ENCODE results near the gene BPIFB4.

Gene BPIFB4

DNA sequence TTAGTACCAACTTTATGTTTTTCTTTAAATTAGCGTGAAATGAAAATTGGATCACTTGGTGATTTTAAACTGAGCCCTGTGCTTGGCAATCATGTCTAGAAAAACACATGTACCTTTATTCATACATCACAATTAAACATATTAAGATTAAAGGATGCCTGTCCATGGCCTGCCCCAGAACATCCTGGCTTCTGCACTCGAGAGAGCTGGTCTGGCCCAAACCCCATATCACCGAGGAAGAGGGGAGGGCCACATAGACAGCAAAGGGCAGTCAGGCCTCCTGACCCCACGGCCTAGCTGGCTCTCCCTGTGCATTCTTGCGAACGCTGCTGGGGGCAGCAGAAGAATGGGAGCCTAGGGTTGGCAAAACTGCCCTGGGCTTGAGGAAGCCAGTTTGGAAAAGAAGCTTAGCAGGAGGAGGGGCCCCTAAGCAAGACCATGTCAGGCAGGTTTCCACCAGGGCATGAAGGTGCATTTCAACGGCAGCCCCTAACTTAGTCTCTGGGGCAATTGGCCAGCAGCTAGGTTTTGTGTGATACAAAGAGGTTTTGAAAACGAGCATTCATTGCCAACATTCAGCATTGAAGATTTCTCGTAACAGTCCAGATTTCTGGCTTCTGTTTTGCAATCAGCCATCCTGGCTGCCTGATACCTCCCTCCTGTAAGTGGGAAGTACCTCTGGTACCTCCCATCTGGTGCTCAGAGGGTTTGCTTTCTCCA is 17.2 kb upstream of the BPIFB4 start:
- DNase-seq = no peak

DNA sequence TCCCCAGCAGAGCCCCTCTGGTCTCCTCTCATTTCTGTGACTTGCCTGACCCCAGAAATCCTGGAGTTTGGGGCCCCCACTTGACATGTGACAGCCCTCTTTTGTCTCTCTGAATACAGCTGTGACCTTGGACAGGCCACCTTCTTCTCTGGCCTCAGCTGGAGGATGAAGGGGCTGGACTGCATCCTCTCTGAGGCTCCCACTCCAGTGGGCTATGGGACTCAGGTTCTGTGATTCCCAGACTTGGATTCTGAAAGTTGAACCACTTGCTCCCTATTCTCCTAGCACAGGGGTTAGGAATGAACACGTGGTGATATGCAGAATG is 16.7 kb upstream of the BPIFB4 start:
- no peak for DNase-seq

DNA sequence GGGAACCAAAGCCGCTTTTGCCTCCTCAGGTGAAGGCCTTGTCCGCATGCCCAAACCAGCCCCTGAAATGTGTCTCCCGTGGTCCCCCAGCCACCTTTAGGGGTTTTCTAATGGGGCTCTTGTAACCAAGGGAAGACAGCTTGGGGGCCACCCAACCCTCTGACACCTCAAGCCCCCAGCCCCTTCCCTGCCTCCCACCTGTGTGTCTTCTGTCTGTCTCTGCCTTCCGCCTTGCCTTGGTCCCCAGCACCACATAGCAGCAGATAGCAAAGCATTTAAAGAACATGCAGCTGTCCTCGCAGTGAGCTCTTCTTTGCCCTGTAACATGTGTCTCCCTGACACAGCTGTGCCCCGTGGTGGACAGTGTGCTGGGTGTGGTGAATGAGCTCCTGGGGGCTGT is 16.2 kb upstream of the BPIFB4 start:
- no peak for DNase-seq

DNA sequence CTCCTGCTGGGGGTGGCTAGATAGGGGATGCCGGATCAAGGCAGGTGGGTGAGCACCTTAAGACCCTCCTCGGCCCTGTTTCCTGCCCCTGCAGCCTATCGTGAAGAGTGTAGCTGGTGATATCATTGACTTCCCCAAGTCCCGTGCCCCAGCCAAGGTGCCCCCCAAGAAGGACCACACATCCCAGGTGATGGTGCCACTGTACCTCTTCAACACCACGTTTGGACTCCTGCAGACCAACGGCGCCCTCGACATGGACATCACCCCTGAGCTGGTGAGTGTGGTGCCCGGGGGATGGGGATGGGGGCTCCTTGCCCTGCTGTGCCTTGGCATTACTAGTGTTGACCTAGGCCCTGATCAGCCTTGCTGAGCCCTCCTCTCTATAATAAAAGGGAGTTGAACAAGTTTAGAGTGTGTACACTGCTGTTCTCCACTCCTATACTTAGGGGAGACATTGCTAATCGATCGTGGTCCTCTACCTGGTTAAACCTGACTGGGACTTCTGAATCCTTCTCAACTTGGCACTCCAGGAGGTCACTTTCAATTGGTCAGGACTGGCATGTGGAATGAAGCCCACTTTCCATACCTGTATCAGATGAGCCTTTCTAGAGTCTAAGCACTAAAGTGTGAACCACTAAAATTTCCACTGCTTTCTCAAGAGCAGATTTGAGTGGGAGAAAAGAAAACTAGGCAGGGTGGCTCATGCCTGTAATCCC is 14.7 kb upstream of the BPIFB4 start:
- no peak for DNase-seq

DNA sequence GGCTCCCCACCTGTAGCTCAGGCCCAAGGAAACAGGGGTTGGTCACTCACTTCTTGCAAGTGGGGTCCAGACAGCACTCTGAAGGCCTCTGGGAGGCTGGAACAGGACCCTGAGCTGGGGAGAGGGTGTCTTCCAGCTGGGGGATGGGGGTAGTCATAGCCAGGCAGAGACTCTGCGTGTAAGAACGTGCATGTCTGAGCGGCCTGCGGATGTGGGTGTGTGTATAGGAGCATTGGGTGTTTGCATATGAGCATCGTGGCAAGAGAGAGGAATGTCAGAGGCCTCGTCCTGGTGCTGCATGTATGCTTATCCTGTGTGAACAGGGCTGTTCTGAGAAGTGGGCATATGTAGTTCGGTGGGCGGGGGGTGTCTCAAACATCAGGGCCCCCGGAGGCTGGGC is 13.7 kb upstream of the BPIFB4 start:
- no peak for DNase-seq

DNA sequence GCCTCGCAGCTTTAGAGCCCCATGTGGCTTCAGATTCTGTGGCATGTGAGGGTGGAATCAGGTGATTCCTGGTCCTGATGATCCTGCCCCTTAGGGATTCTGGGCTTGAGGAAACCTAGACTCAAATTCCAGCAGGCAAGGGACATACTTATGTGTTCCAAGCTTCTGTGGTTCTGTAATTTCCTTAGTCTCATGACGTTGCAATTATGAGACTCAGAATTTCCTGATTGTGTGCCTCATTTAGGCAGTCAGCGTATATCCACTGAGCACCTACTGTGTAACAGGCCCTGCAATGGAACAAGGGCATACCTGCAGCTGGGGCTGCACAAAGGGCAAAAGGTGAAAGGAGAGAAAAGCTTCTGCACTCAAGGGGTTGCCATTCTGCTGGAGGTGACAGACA is 11.6 kb upstream of the BPIFB4 start:
- no peak for DNase-seq

DNA sequence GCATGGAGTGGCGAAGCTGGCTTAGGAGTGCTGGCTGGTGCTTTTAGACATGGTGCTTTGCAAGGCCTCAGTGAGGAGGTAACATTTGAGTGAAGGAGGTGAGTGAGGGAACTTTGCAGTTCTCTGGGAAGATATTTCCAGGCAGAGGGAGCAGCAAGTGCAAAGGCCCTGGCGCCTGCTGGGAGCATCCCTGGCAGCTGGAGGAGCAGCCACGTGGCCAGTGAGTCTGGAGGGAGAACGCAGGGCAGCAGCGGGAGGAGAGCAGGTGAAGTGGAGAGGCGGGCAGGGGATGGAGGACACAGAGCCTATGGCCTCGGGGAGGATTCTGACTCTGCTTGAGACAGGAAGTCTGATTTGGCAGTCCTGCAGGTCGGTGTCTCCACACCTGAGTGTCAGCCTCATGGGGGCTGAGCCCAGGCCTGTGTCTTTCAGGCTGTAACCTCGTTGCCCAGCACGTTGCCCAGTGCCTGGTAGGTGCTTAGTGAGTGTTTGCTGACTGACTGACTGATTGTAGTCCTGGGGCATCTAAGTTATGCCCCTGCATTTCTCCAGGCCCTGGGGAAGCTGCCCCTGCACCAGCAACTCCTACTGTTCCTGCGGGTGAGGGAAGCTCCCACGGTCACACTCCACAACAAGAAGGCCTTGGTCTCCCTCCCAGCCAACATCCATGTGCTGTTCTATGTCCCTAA is 11.0 kb upstream of the BPIFB4 start:
- no peak for DNase-seq

DNA sequence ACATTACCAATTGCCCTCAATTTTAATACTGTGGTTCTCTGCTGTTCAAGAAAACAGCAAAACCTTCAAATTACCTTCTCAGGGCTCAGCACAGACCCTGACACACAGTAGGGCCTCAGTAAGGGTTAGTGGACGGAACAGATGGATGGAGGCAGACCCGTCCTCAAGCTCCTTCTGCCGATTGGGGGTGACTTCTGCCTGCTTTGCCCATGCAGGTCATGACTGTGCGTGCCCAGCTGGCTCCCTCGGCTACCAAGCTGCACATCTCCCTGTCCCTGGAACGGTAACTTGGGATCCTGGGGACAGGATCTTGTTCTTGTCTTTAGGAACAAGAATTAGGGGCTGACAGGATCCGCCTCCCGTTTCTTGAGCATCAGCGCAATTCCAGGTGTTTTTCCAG is 9.8 kb upstream of the BPIFB4 start:
- DNase-seq = no peak

DNA sequence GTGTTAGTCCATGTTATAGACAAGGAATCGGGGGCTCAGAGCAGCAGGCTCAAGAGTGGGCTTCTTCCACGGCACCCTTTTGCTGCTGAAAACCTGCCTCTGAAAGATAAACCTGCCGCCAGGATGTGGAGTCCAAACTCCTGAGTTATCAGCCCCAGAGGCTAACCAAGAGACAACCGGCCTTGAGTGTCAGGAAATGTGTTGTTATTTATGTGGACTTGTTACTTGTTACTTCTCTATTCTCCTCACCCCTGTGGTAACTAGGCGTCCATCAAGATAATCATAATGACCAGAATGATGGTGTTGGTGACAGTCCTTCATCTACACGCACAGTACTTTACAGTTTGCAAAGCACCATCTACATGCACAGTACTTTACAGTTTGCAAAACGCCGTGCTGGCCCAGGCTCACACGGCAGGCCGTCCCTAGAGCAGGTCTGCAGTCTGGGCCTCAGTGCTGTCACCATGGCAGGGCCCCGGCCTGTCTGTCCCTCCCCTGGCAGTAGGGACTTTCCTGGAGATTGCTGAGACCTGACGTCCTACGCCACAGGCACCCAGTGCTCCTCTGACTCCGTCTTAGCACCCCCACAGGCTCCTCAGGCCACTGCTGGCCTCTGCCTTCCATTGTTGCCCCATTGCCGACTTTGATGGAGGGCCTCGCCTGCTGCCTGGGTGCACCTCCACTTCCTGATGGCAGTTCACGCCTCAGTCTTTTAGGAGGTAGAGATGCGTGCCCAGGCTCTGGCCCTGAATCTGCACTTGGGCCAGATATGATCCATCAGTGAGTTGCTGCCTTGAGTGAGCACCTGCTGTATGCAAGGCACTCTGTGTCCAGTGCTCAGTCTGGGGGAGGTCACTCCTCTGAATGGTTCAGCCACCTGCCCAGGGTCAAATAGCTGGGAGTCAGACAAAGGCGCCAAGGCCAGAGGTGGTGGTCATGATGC is 9.1 kb upstream of the BPIFB4 start:
- DNase-seq = no peak

DNA sequence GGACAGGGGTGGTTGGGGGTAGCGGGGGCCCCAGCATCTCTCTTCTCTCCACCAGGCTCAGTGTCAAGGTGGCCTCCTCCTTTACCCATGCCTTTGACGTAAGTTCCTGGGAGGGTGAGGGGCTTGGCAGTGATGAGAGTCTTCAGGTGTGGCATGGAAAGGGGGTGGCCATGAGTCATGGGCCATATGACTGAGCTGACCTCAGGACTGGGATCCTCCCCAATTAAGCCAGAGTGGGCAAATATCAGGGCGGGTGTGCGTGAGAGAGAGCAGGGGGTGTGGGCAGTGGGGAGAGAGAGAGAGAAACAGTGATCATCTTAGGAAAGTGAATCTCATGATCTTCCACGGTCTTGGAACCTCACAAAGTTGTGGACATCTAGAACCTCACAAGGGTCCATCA is 8.2 kb upstream of the BPIFB4 start:
- no peak for DNase-seq

DNA sequence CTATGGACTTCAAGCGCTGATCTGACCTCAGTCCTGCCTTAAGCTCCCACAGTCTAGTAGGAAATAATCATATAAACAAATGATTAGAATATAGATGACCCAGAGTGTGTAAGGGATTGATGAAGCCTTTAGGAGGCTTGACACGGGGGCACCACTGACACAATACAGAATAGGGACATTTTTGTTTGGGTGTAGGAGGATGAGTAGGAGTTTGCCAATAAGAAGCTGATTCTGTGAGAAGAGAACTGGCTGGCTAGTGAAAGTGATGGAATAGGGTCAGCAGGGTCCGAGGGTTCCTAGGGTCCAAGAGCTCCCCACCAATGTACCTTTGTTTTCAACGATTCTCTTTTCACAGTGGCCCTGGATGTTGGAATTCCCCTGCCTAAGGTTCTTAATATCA is 7.1 kb upstream of the BPIFB4 start:
- no peak for DNase-seq

DNA sequence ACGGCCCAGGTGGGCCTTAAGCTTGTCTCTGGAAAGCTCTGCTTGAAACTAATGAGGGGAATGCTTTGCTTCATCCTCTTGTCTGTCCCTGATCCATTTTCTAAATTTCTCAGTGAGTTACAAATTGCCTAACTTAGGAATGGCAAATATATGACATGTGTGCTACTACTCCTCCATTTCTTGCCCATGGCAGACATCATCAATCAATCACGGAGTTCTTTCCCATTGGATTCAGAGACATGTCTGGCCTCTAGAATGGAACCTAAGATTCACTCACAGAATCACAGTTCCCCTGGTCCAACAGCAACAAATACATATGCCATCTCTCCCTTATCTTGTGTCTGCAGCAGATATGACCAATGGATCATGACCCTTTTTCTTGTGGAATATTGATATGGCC is 6.6 kb upstream of the BPIFB4 start:
- no peak for DNase-seq

DNA sequence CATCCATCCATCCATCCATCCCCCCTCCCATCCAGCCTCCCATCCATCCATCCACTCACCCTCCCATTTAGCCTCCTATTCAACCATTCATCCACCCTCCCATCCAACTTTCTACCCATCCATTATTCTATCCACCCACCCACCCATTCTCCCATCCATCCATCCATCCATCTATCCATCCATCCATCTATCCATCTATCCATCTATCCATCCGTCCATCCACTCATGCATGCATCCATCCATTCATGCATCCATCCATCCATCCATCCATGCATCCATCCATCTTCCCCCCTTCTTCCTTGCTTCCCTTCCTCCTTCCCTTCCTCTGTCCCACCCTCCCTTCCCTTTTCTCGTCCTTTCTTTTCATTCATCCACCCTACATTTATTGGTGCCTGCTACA is 4.8 kb upstream of the BPIFB4 start:
- DNase-seq = no peak

DNA sequence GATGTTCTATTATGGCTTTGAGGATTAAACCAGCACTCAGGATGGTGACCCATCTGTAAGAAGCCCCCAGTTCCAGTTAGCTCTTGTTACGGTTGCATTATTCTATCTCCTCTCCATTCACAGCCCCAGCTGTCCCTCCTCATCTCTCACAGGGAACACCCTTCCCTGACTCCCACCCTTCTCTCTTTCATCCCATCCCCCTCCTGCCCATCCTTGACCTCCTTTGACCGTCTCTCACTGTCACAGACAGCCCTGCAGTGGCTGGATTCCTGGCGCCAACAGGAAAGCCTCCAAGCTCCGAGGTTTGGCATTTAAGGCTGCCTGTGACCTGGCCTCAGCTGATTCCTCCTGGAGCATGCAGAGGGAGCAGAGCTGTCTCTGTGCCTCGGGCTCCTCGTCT is 4.2 kb upstream of the BPIFB4 start:
- DNase-seq = no peak

DNA sequence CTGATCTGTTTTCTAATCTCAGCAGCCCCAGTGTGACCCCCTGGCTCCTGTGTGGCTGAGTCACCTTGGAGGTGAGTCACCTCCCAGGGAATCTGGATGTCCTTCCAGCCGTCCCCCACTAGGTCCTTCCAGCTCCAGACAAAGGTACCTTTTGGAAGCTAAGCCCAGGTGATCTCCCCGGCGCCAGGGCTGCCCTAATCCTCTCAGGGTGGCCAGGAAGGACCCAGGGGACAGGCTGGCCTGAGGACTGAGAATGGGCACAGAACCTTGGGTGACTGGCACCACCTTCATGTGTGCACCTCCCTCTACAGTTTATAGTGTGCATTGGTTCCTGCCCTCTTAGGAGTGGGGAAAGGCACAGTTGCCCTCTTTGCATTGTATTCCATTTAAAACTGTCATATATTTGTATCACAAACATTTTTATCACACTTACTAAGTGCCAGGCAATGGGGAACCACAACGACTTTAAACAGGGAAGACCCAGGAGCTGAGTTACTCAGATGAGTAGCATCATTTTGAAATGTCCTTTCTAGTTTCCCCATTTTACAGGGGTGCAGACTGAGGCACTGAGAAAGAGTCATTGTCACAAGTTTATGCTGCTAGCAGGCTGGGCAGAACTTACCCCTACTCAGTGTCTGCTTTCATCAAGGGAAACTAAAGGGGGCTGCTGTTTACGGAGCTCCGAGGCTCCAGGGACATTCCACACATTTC is 2.6 kb upstream of the BPIFB4 start:
- no peak for DNase-seq

DNA sequence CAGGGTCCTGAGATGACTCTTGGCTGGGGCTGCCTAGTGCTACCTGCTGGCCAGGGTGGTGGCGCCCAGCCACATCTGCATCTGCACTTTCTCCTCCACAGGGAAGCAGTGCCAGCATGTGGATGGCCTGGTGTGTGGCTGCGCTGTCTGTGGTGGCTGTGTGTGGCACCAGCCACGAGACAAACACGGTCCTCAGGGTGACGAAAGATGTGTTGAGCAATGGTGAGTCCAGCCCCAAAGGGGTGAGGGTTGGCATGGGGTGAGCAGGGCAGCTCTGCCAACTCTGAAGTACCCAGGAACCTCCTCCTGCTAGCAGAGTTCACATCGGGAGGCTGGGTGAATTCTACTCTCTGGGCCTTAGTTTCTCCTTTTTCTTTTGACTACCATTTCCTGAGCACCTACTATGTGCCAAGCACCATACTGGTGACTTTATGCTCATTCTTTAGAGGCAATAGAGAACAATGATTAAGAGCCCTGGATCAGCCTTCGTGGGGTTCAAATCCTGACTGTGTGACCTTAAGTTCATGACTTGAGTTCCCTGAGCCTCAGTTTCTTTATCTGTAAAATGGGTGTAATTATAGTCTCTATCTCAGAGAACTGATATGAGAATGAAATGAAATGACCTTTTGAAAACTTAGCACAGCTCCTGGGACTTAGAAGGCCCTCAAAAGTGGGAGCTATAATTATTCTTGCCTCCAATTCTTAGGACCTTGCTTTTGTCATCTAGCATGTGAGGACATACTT is 2.1 kb downstream of the BPIFB4 start:
- no peak for DNase-seq

DNA sequence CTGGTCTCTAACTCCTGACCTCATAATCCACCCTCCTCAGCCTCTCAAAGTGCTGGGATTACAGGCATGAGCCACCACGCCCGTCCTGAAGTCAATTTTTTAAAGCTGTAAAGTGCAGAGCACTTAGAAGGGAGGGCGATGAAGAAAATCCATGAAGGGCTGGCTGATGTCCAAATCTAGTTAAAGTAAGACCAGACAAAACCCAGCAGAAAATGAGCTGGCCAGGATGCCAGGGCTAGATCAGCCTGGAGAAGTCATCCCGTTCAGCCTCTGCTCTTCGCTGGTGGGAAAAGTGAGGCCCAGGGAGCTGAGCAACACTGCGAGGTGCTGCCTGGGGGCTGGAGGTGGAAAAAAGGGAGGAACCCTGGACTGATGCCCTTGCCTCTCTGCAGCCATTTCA is 3.1 kb downstream of the BPIFB4 start:
- DNase-seq = no peak

DNA sequence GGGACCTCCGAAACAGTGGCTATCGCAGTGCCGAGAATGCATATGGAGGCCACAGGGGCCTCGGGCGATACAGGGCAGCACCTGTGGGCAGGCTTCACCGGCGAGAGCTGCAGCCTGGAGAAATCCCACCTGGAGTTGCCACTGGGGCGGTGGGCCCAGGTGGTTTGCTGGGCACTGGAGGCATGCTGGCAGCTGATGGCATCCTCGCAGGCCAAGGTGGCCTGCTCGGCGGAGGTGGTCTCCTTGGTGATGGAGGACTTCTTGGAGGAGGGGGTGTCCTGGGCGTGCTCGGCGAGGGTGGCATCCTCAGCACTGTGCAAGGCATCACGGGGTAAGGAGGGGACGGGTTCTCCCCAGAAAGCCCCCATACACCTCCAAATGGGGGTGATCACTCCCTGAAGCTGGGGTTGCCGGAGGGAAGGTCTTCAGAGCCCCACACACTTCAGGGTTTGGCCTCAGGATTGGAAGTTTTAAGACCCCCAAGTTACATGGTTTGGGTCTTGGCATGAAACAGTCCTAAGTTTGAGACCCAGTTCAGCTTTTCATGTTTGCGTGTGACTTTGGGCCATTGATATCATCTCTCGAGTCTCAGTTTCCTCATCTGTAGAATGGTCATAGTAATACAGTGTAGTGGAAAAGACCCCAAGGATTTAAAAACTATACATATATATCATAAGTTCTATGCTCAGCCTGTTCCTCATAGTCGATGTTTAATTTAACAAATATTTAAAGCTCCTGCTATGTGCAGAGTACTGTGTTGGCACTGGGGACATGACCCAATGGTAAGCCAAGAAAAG is 4.3 kb downstream of the BPIFB4 start:
- DNase-seq = no peak

DNA sequence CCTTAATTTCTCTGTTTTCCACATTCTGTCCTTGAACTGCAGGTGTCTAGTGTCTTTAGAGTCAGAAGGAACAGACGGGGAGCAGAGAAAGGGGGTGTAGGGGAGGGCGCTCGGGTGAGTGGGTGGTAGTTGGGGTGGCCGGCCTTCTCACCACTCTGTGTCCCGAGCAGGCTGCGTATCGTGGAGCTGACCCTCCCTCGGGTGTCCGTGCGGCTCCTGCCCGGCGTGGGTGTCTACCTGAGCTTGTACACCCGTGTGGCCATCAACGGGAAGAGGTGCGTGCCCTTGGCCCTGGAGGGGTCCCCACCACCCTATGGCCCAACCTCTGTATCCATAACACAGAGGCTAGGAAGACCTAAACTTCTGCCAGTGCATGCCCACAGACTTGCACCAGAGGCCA is 5.3 kb downstream of the BPIFB4 start:
- no peak for DNase-seq

DNA sequence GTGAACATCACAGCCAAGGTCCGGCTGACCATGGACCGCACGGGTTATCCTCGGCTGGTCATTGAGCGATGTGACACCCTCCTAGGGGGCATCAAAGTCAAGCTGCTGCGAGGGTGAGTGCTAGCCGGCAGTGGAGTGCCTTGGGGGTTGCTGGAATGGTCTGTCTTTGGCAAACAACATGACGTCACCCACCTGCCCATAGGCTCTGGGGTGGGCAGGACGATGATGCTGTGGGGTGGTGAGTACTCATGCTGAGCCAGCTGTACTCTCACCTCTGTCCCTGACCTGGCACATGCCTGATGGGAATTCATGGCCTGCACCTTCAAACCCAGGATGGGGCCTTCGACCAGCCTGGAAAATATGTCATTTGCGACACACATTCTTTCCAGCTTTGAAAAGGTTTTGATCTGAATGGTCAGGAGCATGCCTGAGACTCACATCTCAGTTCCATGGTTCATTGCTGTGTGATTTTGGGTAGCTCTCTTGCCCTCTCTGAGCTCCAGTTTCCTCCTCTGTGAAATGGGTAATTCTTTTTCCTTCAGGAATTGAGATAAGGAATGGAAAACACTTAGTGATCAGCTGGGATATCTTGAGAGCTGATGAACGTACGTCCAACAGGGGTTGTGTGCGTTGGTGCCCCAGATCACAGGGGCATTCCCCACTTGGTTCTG is 6.7 kb downstream of the BPIFB4 start:
- DNase-seq = no peak
